ENCODE data around the gene ZKSCAN1.

GRCh38 chr7:100029596-100029995, 14.2 kb downstream of the ZKSCAN1 start:
- no peak for TF ChIP-seq POLR2A (IDR thresholded peaks at IDR 0.05; ENCODE audit: low read length)
- TF ChIP-seq GATA1 (IDR thresholded peaks at IDR 0.05; ENCODE audit: low read depth, low read length), result no peak

All from erythroblast (primary cell).